Loucy (cell line): Measurements from ENCODE around the gene SAG.

Experiments used
- H2AFZ ChIP-seq: fragments of 200-600 bp; sonication (generic); 2 replicates; pipeline ENCODE4 v1.6.0; 2016; ENCODE audit warnings: antibody characterized with exemption, mild to moderate bottlenecking, low read length, moderate library complexity
- H3F3A ChIP-seq: fragments of 200-600 bp; 2 replicates; pipeline ENCODE4 v1.6.0; 2016; ENCODE audit warnings: antibody characterized with exemption, low read depth, mild to moderate bottlenecking
- H3K27me3 ChIP-seq: fragments of 200-600 bp; sonication (generic); 2 replicates; pipeline ENCODE4 v1.6.1; 2014; ENCODE audit warnings: low read length, mild to moderate bottlenecking; ENCODE audit not compliant: insufficient read depth, poor library complexity, severe bottlenecking
- H3K36me3 ChIP-seq: fragments of 200-600 bp; sonication (generic); 2 replicates; pipeline ENCODE4 v1.6.1; 2016; ENCODE audit warnings: low read length; ENCODE audit not compliant: insufficient read depth
- H3K4me1 ChIP-seq: fragments of 200-600 bp; sonication (generic); 2 replicates; pipeline ENCODE4 v1.5.1; 2014; ENCODE audit warnings: low read length, mild to moderate bottlenecking; ENCODE audit not compliant: insufficient read depth, poor library complexity, severe bottlenecking
- H3K4me2 ChIP-seq: fragments of 200-600 bp; sonication (generic); 2 replicates; pipeline ENCODE4 v1.6.0; 2014; ENCODE audit warnings: antibody characterized with exemption, low read length, low read depth, mild to moderate bottlenecking; ENCODE audit not compliant: poor library complexity, severe bottlenecking
- H3K4me3 ChIP-seq: fragments of 200-600 bp; sonication (generic); 2 replicates; pipeline ENCODE4 v1.5.1; 2014; ENCODE audit warnings: low read length, mild to moderate bottlenecking, mixed read lengths; ENCODE audit not compliant: poor library complexity, severe bottlenecking
- H3K79me2 ChIP-seq: fragments of 200-600 bp; sonication (generic); 2 replicates; pipeline ENCODE4 v1.6.1; 2014; ENCODE audit warnings: low read length; ENCODE audit not compliant: insufficient read depth
- H3K9ac ChIP-seq: fragments of 200-600 bp; sonication (generic); 2 replicates; pipeline ENCODE4 v1.6.0; 2014; ENCODE audit warnings: mild to moderate bottlenecking, low read depth, low read length, moderate library complexity; ENCODE audit not compliant: poor library complexity, severe bottlenecking
- H3K9me2 ChIP-seq: fragments of 200-600 bp; sonication (generic); replicated peaks from 2 replicates; pipeline ENCODE4 v1.6.1; 2016; ENCODE audit warnings: low read depth, low read length, mixed read lengths
- H3K9me3 ChIP-seq: fragments of 200-600 bp; sonication (generic); 2 replicates; pipeline ENCODE4 v1.6.1; 2014; ENCODE audit warnings: mild to moderate bottlenecking, antibody characterized with exemption, low read length, low read depth; ENCODE audit not compliant: insufficient read depth
- H4K20me1 ChIP-seq: fragments of 200-600 bp; sonication (generic); 2 replicates; pipeline ENCODE4 v1.6.0; 2014; ENCODE audit warnings: antibody characterized with exemption, low read length, mild to moderate bottlenecking; ENCODE audit not compliant: insufficient read depth, poor library complexity, severe bottlenecking
- EZH2phosphoT487 ChIP-seq: fragments of 200-600 bp; IDR thresholded peaks from 2 replicates; pipeline ENCODE4 v1.6.1; 2018; ENCODE audit warnings: antibody characterized with exemption, mild to moderate bottlenecking, moderate library complexity, borderline replicate concordance
- TF ChIP-seq, protein P1 (sequence below): fragments of 200-600 bp; sonication (generic); conservative IDR thresholded peaks from 2 replicates; pipeline ENCODE4 v1.5.1; 2014; ENCODE audit warnings: mild to moderate bottlenecking, antibody characterized with exemption, low read length

Gene SAG

GRCh38 chr2:233260661-233261060 lies 47.0 kb upstream of the SAG start:
- Histone ChIP-seq H3K9ac (no peak overlapping the region), H4K20me1 (peaks cover 11% of the 10 kb centered on the region), H3K4me2 (no peak overlapping the region), H3K79me2 (peaks cover 42% of the 10 kb centered on the region), H2AFZ (no peak overlapping the region), H3K9me3 (no peaks in the 10 kb centered on the region), H3K4me3 (no peak overlapping the region), H3K36me3 (peaks cover 86% of the 10 kb centered on the region; the same call in 1 of the 2 replicates), H3K4me1 (peaks cover 12% of the 10 kb centered on the region), H3F3A (no peaks in the 10 kb centered on the region), H3K9me2 (no peaks in the 10 kb centered on the region), H3K27me3 (no peaks in the 10 kb centered on the region)
- TF ChIP-seq, protein P1, sequence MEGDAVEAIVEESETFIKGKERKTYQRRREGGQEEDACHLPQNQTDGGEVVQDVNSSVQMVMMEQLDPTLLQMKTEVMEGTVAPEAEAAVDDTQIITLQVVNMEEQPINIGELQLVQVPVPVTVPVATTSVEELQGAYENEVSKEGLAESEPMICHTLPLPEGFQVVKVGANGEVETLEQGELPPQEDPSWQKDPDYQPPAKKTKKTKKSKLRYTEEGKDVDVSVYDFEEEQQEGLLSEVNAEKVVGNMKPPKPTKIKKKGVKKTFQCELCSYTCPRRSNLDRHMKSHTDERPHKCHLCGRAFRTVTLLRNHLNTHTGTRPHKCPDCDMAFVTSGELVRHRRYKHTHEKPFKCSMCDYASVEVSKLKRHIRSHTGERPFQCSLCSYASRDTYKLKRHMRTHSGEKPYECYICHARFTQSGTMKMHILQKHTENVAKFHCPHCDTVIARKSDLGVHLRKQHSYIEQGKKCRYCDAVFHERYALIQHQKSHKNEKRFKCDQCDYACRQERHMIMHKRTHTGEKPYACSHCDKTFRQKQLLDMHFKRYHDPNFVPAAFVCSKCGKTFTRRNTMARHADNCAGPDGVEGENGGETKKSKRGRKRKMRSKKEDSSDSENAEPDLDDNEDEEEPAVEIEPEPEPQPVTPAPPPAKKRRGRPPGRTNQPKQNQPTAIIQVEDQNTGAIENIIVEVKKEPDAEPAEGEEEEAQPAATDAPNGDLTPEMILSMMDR, result no peak
- no peak for TF ChIP-seq EZH2phosphoT487

DNA sequence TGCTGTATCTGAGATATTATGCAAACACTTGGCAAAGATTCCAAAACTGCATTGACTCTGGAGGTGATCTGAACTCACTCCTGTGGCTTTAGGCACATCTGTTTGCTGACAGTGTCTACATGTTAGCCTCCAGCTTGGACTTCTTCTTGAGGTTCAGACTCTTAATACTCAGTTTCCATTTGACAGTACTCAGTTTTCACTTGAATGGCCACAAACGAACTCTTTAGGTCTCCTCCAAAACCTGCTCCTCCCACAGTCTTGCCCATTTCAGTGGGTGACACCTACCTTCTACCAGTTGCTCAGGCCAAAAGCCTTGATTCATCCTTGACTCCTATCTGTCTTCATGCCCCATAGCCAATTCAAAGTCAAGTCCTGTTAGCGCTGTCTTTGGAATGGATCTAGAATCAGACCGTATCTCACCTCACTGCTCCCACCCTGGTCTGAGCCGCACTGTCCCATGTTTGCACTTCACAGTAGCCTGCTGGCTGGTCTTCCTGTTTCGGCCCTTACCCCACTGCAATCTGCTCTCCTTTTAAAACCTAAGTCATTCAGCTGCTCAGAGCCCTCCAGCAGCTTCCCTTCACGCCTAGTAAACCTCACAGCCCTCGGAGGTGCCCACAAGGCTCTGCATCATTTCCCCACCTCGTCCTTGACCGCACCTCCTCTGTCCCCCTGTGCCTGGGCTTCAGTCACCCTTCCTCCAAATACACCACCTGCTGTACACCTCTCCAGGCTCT lies 45.6 kb upstream of the SAG start:
- TF ChIP-seq EZH2phosphoT487, result no peak
- TF ChIP-seq, protein P1, result no peak
- no peak overlapping the region for H3K9ac ChIP-seq
- H3K9me2 ChIP-seq, result no peaks in the 10 kb centered on the region
- H2AFZ ChIP-seq, result no peak overlapping the region
- H3K36me3 ChIP-seq, result peaks cover 89% of the 10 kb centered on the region
- H3K4me2 ChIP-seq, result no peak overlapping the region
- H3K4me3 ChIP-seq, result no peak overlapping the region
- peaks cover 7% of the 10 kb centered on the region for H4K20me1 ChIP-seq
- H3K79me2 ChIP-seq, result peaks cover 30% of the 10 kb centered on the region; the same call in 1 of the 2 replicates
- peaks cover 11% of the 10 kb centered on the region for H3K4me1 ChIP-seq
- no peaks in the 10 kb centered on the region for H3K9me3 ChIP-seq
- 0 out of 2 replicates have a peak, but pooled peaks cover 4% of the 10 kb centered on the region for H3F3A ChIP-seq
- no peaks in the 10 kb centered on the region for H3K27me3 ChIP-seq

GRCh38 chr2:233262562-233262961 lies 45.1 kb upstream of the SAG start:
- Histone ChIP-seq H3K9me3 (no peaks in the 10 kb centered on the region), H3K36me3 (peaks cover 84% of the 10 kb centered on the region), H3K79me2 (peaks cover 25% of the 10 kb centered on the region; the same call in 1 of the 2 replicates), H3K4me2 (no peak overlapping the region), H3K4me1 (peaks cover 17% of the 10 kb centered on the region), H3K9ac (no peak overlapping the region), H2AFZ (no peak overlapping the region), H3K27me3 (no peaks in the 10 kb centered on the region), H3K9me2 (no peaks in the 10 kb centered on the region), H3F3A (peaks cover 6% of the 10 kb centered on the region; the same call in 1 of the 2 replicates), H4K20me1 (peaks cover 7% of the 10 kb centered on the region), H3K4me3 (no peak overlapping the region)
- TF ChIP-seq, protein P1, result no peak
- no peak for TF ChIP-seq EZH2phosphoT487
